Activated CD4-positive, alpha-beta T cell treated with anti-CD3 and anti-CD28 coated beads, Interleukin-2, Interleukin-6, amounts not matched to agents 100 ng/mL and 50 ng/mL, durations not matched to agents 16 hours and 8 hours (primary cell): ENCODE results near the gene ERAP2.
"Not testable (repeated sequence)": the region's sequence is repeated elsewhere in the genome, so short reads cannot be mapped to it uniquely, and the experiment has no call there.

Experiments used
- DNase-seq: peaks from one replicate; pipeline ENCODE4 v3.0.0-alpha.2; 2020

ERAP2 gene

GRCh38 chr5:96903300-96903699 is 27.0 kb downstream of the ERAP2 start:
- DNase-seq, result no peak

- no peak for DNase-seq
Observed at GRCh38 chr5:96904054-96904931, 28.0 kb downstream of the ERAP2 start.

- DNase-seq, result no peak
Observed at GRCh38 chr5:96905864-96906263, 29.6 kb downstream of the ERAP2 start.

- no peak for DNase-seq
Observed at GRCh38 chr5:96909003-96909402, 32.7 kb downstream of the ERAP2 start.

- no peak for DNase-seq
Observed at GRCh38 chr5:96909435-96909834, 33.1 kb downstream of the ERAP2 start.

GRCh38 chr5:96911139-96911538 is 34.8 kb downstream of the ERAP2 start:
- DNase-seq, result no peak

- DNase-seq, result no peak
Observed at GRCh38 chr5:96913233-96913632, 36.9 kb downstream of the ERAP2 start.

GRCh38 chr5:96919754-96920197 is 43.5 kb downstream of the ERAP2 start:
- peak; percentile 39 for DNase-seq

- DNase-seq, result no peak
Observed at GRCh38 chr5:96920744-96921355, 44.5 kb downstream of the ERAP2 start.

GRCh38 chr5:96922499-96923244 is 46.4 kb downstream of the ERAP2 start:
- DNase-seq, result no peak

- DNase-seq, result no peak
Observed at GRCh38 chr5:96924016-96924443, 47.7 kb downstream of the ERAP2 start.

GRCh38 chr5:96926276-96926675 is 50.0 kb downstream of the ERAP2 start:
- DNase-seq, result no peak

- no peak for DNase-seq
Observed at GRCh38 chr5:96927008-96927407, 50.7 kb downstream of the ERAP2 start.

- DNase-seq, result no peak
Observed at GRCh38 chr5:96928931-96929708, 52.8 kb downstream of the ERAP2 start.

- DNase-seq, result no peak
Observed at GRCh38 chr5:96930058-96930457, 53.8 kb downstream of the ERAP2 start.

- DNase-seq, result no peak
Observed at GRCh38 chr5:96930589-96930988, 54.3 kb downstream of the ERAP2 start.

GRCh38 chr5:96931037-96931436 is 54.7 kb downstream of the ERAP2 start:
- DNase-seq, result not testable (repeated sequence)

- DNase-seq, result no peak
Observed at GRCh38 chr5:96931605-96932004, 55.3 kb downstream of the ERAP2 start.

GRCh38 chr5:96932026-96932425 is 55.7 kb downstream of the ERAP2 start:
- no peak for DNase-seq

- DNase-seq, result no peak
Observed at GRCh38 chr5:96933764-96934707, 57.7 kb downstream of the ERAP2 start.
